HG03378 (cell line): ENCODE data around the gene CADPS2.
"Not testable (repeated sequence)": the region's sequence is repeated elsewhere in the genome, so short reads cannot be mapped to it uniquely, and the experiment has no call there.

Source experiments
- ATAC-seq: cut with Tn5 transposase; IDR thresholded peaks from one replicate; pipeline ENCODE4 v1.9.1; 2021; ENCODE audit warnings: mild to moderate bottlenecking, moderate library complexity; ENCODE audit not compliant: unreplicated experiment

CADPS2 gene

DNA sequence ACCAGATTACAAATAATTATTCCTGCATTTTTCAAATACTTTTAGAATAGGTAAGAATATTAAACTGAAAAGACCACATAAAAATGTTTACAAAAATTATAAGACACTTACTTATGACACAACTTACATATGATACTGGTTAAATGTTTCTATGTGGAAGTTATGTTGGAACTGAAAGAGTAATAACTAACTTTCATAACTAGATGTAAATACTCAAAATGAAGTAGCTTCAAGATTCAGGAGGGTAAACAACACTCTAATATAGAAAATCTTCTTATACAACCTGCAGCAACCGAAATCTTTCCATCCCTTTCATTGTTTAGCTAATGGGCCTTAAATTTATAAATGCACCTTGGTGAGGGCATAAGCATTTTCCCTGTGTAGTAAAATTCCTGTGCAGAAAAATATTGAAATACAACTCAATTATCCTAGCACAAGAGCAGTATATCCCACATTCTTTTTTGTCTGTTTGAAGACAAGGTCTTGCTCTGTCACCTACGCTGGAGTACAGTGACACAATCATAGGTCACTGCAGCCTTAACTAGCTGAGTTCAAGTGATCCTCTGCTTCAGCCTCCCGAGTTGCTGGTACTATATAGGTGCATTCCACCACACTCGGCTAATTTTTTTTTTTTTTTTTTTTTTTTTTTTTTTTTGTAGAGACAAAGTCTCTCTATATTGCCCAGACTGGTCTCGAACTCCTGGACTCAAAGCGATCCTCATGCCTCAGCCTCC is 168.7 kb downstream of the CADPS2 start:
- ATAC-seq: no peak

DNA sequence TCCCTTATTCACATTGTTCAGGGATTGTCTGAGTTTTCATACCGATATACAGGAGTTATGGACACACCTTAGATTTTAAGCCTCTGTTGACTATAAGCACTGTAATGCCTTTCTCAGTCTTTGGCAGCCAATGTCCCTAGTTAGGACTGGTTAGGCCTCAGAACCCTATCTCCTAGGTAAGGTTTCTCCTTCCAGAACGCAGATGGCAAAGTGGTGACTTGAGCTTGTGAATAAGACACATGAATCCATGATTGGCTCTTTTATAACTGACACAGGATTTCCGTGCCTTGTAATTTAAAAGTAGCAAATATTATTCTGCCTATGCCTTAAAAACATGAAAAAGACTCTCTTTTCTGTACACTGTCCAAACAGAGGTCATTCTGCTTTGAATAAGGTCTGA is 171.1 kb downstream of the CADPS2 start:
- no peak for ATAC-seq

DNA sequence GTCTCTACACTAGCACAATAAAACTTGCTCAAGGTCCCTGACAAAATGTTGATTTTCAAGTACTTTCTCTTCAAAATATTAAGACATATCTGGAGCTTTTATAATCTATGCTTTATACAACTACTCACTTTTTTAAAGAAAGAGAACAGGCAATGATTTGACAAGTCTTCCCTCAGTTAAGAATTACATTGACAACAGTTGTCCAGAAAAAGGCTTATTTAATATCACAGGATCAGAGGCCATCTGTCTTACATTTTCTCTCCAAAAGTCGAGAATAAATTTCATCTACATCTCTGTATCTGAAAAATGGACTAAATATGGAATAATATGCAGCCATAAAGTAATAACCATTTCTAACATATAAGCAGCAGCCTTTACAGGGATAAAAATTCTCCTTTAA is 175.3 kb downstream of the CADPS2 start:
- no peak for ATAC-seq

DNA sequence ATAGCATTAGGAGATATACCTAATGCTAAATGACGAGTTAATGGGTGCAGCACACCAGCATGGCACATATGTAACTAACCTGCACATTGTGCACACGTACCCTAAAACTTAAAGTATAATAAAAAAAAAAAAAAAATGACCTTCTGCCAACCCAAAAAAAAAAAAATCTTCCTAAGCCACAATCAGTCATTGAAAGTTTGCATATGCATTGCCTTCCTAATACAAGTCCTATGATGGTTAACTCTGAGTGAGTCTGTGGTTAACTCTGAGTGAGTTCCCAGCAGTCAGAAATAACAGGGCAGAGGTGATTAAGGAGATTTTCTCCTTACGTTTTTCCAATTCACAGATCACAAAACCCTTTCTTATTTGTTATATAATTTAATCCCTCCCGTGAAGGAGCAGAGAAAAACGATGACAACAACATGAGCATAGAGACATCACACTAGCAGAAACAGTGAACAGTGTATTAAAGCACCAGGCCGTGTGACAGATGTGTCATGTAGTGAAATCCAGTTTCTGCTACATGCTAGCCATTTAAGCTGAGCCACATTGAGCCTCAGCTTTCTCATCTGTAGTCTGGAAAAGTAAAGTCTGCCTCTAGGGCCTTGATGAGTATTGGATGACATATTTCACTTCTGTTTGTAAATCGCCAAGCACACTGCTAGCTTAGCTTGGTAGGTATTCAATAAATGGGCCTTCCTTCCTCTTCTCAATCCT is 176.2 kb downstream of the CADPS2 start:
- ATAC-seq: no peak

DNA sequence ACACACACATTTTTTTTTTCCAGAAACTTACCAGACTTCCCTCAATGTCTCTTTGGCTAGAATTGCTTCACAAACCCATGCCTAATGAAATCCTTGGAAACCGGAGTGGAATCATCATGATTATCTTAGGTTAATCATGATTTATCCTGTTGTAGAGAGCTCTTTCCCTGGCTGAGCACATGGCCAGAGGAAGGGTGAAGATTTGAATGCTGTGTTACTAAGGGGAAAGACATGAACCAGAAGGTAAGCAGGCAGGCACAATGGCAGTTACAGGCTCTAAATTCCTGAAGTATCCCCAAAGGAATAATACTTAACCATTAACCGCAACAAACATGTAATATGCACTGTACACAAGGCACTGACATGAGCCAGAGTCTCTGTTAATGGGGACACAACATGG is 179.4 kb downstream of the CADPS2 start:
- ATAC-seq: no peak

DNA sequence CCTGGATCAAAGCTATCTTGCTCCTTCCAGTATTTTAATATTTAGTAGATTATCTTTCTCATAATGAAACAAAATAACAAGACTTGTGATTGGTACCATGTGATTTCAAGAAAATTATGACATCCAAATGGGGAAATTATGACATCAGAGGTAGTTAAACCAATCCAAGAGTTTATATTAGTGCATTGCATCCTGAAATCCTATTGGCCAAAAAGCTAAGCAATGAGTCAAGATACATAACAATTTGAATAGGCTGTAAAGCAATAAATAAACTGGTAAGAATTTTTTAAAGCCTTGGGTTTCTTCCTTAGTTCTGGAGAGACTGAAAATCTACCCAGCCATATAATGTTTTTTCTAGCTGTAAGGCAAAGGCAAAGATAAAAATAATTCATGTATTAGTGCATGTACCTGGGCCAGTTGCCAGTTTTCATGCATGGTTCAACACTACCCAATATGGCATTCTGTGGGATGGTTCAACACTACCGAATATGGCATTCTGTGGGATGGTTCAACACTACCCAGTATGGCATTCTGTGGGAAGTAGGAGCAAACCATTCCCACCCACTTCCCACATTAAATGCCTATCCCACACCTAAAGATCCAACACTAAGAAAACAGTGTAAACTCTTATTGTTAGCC is 183.3 kb downstream of the CADPS2 start, which contains the start of gene RNF148:
Gene RNF148, minus strand, starts transcription at position 51 of the 639 bp plus-strand sequence. CDS start 172 bp downstream, outside the sequence.
- ATAC-seq: no peak

DNA sequence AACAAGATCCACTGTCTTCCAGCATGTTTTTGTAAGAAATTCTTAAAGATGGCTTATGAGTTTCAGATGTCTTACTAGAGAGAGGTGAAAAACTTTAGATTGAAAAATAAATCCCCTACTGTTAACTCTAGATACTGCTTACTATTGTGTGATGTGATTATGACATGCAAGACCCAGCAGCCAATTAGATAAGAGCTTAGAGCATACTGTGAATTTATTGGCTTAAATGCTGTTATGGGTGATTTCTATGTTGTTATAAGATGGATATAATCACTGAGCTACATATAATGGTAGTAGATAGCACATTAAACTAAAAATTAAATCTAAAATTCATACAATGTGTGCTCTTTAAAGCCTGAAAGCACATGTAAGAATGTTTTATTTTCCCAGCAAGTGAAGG is 187.2 kb downstream of the CADPS2 start, which contains the start of gene RNF133:
Gene RNF133, minus strand, starts transcription at position 101 of the 400 bp plus-strand sequence. CDS start 199 bp downstream, outside the sequence.
- no peak for ATAC-seq

DNA sequence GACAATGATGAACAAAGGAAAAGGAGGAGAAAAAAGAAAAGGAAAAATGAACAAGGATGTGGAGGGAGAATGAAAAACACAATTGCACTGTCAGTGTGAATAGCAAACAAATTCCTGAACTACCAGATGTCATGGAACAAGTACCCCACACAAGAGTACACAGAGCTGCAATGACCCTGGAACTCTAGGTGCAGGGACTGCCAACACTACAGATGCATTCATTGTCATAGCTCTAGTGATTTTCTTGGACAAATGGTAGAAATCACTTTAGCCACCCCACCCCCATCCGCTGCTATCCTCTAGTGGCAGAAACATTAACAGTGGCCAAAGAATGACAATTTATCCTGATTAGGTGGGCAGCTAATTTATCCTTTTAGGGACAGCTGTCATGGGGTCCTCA is 190.4 kb downstream of the CADPS2 start:
- no peak for ATAC-seq

DNA sequence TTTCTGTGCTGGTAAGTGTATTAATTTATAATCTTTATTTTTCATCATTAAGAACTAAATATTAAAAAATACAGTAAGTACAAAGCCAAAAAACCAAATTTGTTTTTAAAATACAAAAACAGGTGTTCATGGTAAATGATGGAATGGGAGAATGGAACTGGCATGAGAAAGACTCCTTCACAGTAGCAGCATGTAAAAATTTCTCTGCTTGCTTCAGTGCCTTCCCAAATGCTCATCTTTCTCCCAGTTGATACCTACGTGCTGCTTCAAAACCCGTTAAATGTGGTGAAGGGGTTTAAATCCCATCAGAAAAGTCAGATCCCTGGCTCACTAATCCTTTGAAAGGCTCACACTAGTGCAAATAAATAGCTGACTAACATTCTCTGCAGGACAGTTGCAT is 191.6 kb downstream of the CADPS2 start:
- ATAC-seq: no peak

DNA sequence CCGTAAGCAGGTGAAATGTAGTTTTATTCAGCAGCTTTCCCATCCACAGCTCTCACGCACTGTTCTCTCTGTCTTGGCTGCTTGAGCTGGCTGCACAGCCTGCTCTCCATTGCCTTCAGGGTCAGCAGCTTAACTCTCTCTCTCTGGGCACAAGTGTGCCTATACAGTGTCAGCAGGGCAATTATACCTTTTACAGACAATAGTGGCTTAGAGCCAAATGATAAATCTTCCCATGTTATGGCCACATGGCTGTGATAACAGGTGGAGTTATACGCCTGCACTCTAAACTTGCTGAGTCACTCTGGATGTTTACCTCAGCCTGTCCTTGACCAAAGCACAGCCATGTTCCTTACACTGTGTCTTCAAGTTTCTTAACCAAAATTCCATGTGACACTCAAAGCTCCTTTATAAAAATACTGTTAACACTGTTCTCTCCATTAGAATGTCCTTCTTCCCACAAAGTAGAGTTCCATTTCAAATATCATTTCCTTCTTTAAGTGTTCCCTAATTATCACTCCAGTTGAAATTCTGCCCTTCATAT is 193.4 kb downstream of the CADPS2 start:
- ATAC-seq: no peak

DNA sequence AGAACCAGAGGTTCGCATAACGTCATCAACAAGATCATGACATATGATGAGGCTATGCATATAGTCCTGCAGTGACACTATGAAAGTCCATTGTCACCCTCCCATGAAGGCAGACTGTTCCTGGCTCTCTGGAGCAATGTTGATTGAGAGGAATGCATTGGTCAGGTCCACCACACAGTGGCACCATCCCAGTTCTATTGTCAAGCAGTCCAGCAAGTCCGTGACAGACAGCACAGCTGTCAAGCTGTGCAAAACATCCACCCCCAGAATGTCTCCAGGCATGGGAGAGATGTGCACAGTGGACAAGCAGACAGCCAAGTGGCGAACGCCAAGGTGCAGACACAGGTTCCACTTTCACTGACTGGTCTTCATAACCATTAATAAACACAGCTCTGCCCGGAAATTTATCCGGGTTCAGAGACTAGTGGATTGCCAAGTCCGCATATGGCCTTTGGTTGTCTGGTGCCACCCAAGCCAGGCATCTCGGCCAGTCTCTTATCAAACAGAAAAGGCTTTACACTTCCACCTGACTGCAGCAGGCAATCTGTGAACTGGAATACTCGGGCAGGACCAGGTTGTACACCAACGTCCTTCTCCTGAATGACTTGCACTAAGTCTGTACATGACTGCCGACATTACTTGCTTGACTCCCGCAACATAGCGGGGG is 194.6 kb downstream of the CADPS2 start:
- ATAC-seq: no peak

DNA sequence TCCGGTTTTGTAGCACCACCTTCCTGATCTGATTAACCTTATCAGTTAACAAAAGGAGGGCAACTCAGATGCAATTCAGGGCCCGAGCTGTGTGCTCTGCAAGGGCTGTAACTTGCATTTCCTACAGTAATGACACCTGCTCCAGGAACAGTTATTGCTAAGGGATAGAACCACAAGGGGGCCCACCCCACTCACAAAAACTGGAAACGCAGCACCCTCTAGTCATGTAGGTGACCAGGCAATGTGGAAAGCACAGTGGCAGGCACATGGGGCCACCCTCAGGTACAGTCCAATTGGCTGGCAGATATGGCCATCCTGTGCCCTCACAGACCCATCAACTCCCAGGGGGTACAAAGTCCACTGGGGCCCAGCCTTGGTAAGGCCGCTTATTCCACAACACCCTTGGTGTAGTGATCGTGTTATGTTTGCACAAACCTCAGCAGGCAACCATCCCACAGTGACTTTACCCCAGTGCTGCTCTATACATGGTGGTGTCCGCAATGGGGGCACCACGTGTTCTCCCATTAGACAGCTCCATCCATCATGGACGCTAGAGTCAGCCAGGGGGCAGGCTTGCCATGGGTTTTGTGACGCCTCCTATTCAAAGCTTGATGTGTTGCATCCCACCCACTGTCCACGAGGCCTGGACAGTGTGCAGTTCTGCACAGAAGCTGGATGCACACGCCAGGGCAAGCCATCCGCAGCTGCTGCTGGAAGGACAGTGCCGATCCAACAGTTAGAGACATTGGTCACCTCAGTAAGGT is 196.7 kb downstream of the CADPS2 start:
- ATAC-seq: no peak

DNA sequence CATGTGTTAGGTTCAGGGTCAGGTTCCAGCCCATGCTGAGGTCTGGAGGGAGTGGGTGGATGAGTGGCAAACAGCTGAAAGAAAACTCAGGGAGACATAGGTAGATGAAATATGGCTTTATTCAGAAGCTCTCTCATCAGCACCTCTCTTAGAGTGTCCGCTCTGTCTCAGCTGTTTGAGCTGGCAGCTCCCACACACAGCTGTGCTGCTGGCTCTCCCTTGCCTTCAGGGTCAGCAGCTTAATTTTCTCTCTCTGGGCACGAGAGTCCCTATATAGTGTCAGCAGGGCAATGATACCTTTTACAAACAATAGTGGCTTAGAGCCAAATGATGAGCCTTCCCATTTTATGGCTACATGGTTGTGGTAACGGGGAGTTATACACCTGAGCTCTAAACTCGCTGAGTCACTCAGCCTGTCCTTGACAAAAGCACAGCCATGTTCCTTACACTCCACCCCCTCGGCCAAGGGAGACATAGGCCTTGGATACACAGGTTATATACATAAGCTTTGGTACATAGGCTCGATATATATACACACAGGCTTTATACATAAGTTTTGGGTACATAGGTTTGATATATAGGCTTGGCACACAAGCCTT is 197.8 kb downstream of the CADPS2 start:
- no peak for ATAC-seq

DNA sequence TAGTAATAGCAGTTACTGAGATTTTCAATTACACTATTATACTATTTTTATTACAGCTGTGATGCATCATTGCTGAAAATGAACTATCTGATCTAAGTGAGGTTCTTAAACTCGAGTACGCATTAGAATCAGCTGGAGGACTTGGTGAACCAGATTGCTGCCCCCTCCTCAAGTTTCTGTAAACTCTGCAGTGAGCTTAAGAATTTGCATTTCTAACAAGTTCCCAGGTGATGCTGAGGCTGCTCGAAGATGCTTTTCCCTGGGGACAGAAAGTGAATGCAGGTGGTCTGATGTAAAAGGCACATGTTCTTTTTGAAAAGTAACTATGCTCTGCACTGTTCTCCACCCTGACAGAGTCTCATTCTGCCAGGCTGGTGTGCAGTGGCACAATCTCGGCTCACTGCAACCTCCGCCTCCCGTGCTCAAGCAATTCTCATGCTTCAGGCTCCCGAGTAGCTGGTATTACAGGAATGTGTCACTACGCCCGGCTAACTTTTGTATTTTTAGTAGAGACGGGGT is 199.8 kb downstream of the CADPS2 start:
- no peak for ATAC-seq

DNA sequence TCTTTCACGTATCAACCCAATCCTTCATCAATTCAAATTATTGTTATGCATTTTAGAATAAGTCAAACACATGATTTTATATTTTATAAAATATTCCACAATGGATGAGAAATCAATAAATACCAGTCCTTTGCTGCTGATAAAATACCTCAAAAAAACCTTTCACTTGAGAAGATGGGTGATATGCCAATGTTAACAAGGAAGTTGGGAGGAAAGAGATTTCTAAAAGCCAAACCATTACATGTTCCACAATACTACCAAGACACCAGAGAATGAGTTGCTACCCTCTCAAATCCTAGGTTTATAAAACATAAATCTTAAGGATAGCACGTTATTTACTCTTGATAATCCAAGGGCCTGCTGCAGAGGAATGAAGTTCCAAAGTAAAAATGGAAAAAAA is 201.8 kb downstream of the CADPS2 start:
- no peak for ATAC-seq

DNA sequence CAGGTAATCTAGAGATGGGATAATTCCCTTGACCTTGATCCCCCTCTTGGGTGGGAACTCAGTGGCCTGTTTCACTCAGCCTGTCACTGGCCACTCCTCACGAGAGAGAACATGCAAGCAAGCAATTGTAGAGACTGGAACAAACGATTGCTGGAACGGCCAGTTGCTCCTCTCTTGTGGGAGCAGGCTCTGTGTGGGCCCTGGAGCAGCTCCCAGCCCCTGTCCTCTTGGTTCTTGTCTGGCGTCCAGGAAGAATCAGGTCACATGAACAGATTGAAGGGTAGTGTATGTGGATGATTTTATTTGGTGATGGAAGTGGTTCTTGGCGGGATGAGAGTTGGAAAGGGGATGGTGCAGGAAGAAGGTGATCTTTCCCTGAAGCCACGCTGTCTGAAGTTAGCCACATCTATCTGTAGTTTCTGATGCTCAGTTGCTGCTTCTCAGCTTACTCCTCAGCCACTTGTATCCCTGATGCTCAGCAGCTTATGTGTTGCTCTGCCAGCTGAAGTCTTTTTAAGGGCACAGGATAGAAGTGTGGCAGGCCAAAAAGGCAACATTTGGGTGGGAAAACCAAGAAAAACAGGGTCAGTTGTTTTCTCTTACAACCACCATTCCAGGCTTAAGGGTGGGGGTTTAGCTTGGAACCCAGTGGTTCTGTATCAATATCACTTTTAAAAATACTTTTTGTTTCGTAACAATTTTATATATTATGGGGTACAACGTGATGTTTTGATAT is 203.3 kb downstream of the CADPS2 start:
- ATAC-seq: no peak

DNA sequence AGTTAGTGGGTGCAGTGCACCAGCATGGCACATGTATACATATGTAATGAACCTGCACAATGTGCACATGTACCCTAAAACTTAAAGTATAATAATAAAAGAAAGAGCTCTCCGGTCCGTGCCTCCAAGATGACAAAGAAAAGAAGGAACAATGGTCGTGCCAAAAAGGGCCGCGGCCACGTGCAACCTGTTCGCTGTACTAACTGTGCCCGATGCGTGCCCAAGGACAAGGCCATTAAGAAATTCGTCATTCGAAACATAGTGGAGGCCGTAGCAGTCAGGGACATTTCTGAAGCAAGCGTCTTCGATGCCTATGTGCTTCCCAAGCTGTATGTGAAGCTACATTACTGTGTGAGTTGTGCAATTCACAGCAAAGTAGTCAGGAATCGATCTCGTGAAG is 205.1 kb downstream of the CADPS2 start:
- ATAC-seq: not testable (repeated sequence)

DNA sequence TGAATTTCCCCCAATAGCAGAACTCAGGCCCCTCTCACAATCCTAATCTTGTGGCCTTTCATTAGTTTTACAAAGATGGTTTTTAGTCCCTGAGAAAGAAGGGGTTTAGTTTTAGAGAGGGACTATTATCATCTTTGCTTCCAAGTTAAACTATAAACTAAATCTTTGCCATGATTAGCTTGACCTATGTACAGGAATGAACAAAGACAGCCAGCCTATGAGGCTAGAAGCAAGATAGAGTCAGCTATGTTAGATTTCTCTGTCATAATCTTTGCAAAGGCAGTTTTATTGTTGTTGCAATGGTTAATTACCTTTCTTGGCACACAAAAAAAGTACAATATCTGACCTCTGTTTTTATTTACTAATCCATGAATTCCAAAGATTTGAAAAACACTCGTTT is 206.4 kb downstream of the CADPS2 start:
- ATAC-seq: no peak

DNA sequence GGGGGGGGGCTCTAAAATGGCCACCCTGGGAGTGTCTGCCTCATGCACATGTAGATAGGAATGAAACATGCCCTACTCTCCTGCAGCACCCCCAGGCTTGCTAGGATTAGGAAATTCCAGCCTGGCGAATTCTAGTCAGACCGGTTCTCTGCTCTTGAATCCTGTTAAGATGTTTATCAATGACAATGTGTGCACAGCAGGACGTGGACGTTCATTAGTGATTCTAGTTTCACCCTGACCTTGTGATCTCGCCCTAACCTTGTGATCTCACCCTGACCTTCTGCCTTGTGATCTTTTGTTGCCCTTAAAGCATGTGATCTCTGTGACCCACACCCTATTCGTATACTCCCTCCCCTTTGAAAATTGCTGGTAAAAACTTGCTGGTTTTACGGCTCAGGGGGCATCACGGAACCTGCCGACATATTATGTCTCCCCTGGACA is 207.0 kb downstream of the CADPS2 start:
- ATAC-seq: not testable (repeated sequence)
